HCT116 (cell line): Measurements from ENCODE around the gene SLC25A22. TPM values are rescaled to one million over a fixed set of nuclear protein-coding genes. Genes with fewer than 3 reads are reported as not detected.
A peak's percentile ranks its signal among the peaks of the same experiment; 100 is the strongest.

Experiments used
- ATAC-seq: fragments of 200-7000 bp; cut with Tn5 transposase; 2 replicates; pipeline ENCODE4 v1.9.1; 2020; ENCODE audit warnings: mild to moderate bottlenecking, moderate library complexity
- BruUV-seq: library from RNA; stranded (reverse); fragments of 400-500 nt; replicated peaks from 2 replicates; lab custom pipeline; 2021; lab: Mats Ljungman, UMichigan
- CTCF ChIA-PET: fragments of 300-600 bp; sonication (Branson Sonifier 250); formaldehyde crosslinking; loops from one replicate; lab custom pipeline; 2021; ENCODE audit warnings: antibody characterized with exemption; lab: Charles Lee
- POLR2A ChIA-PET: fragments of 300-600, 350-600 bp; sonication (Branson Sonifier 250); formaldehyde crosslinking; loops from one replicate; lab custom pipeline; 2021; ENCODE audit warnings: antibody characterized with exemption; lab: Charles Lee
- RAD21 ChIA-PET, 2 experiments: fragments of 300-600 bp; sonication (Branson Sonifier 250); formaldehyde crosslinking; loops; one replicate each; lab custom pipeline; 2023; ENCODE audit warnings: low total read pairs in 2 of 2; ENCODE audit not compliant: uncharacterized antibody in 2 of 2, unreplicated experiment in 2 of 2, low non-redundant PET in 1 of 2; lab: Charles Lee
- DNase-seq: peaks from one replicate; pipeline ENCODE4 v3.0.0-alpha.2; 2010; ENCODE audit warnings: low read depth, low spot score
- H2AFZ ChIP-seq: fragments of 200-600 bp; shearing (Covaris generic), sonication (generic); 2 replicates; pipeline ENCODE4 v1.6.1; 2017; ENCODE audit warnings: low read depth, mixed run types, mixed read lengths, antibody characterized with exemption, low read length; ENCODE audit not compliant: poor library complexity, severe bottlenecking
- H3K27ac ChIP-seq: 2 replicates; pipeline ENCODE4 v1.5.1; 2012; ENCODE audit warnings: low read depth, low read length
- H3K27me3 ChIP-seq: fragments of 200-600 bp; sonication (generic); 2 replicates; pipeline ENCODE4 v1.6.1; 2016; ENCODE audit warnings: mixed run types, low read length, mixed read lengths; ENCODE audit not compliant: insufficient read depth
- H3K36me3 ChIP-seq, 2 experiments: fragments of 200-500 bp in 1 of 2; fragments of 200-600 bp in 1 of 2; sonication (Bioruptor generic) in 1 of 2; sonication (generic) in 1 of 2; 2 replicates each; pipeline versions ENCODE4 v1.5.1 to v1.6.1; 2014 to 2016; ENCODE audit warnings: low read length in 2 of 2, inconsistent platforms in 1 of 2, mixed read lengths in 1 of 2, mixed run types in 1 of 2; ENCODE audit not compliant: insufficient read depth in 2 of 2, control insufficient read depth in 1 of 2
- H3K4me1 ChIP-seq, 2 experiments: fragments of 200-600 bp in 1 of 2; sonication (generic) in 1 of 2; 2 replicates each; pipeline versions ENCODE4 v1.5.1 to v1.6.1; 2012 to 2017; ENCODE audit warnings: low read length in 2 of 2, inconsistent platforms in 1 of 2, mild to moderate bottlenecking in 1 of 2, mixed read lengths in 1 of 2, mixed run types in 1 of 2, moderate library complexity in 1 of 2; ENCODE audit not compliant: insufficient read depth in 2 of 2, control insufficient read depth in 1 of 2
- H3K4me2 ChIP-seq: fragments of 200-600 bp; sonication (generic); 2 replicates; pipeline ENCODE4 v1.6.1; 2017; ENCODE audit warnings: mixed run types, low read length, mixed read lengths
- H3K4me3 ChIP-seq, 2 experiments: fragments of 200-600 bp in 1 of 2; sonication (generic) in 1 of 2; replicated peaks in 1 of 2; 2 replicates each; pipeline ENCODE4 v1.5.1; 2011 to 2016; ENCODE audit warnings: low read length in 2 of 2, control low read depth in 1 of 2, low read depth in 1 of 2, mild to moderate bottlenecking in 1 of 2, mixed read lengths in 1 of 2, mixed run types in 1 of 2
- H3K79me2 ChIP-seq: fragments of 200-600 bp; sonication (generic); 2 replicates; pipeline ENCODE4 v1.6.1; 2017; ENCODE audit warnings: mild to moderate bottlenecking, mixed run types, low read length, moderate library complexity, mixed read lengths; ENCODE audit not compliant: insufficient read depth
- H3K9ac ChIP-seq: fragments of 200-600 bp; sonication (generic); 2 replicates; pipeline ENCODE4 v1.6.1; 2016; ENCODE audit warnings: low read length, mixed read lengths
- H3K9me2 ChIP-seq: fragments of 200-600 bp; sonication (generic), shearing (Covaris generic); 2 replicates; pipeline ENCODE4 v1.6.1; 2017; ENCODE audit warnings: mixed run types, mild to moderate bottlenecking, moderate library complexity; ENCODE audit not compliant: insufficient read depth
- H3K9me3 ChIP-seq, 2 experiments: fragments of 200-500 bp in 1 of 2; fragments of 200-600 bp in 1 of 2; sonication (Bioruptor generic) in 1 of 2; sonication (generic) in 1 of 2; 2 replicates each; pipeline ENCODE4 v1.6.1; 2014 to 2017; ENCODE audit warnings: low read length in 2 of 2, mixed read lengths in 2 of 2, inconsistent platforms in 1 of 2, low read depth in 1 of 2, mild to moderate bottlenecking in 1 of 2, mixed run types in 1 of 2, moderate library complexity in 1 of 2; ENCODE audit not compliant: control insufficient read depth in 1 of 2, insufficient read depth in 1 of 2
- H4K20me1 ChIP-seq: fragments of 200-600 bp; sonication (generic), shearing (Covaris generic); 2 replicates; pipeline ENCODE4 v1.6.1; 2017; ENCODE audit warnings: mixed run types, mild to moderate bottlenecking, moderate library complexity; ENCODE audit not compliant: insufficient read depth
- CBX3 ChIP-seq: IDR thresholded peaks from 2 replicates; pipeline ENCODE4 v1.6.1; 2012; ENCODE audit warnings: low read depth
- EGR1 ChIP-seq: IDR thresholded peaks from 2 replicates; pipeline ENCODE4 v1.6.1; 2012; ENCODE audit warnings: low read depth
- EZH2 ChIP-seq: fragments of 200-600 bp; sonication (generic); IDR thresholded peaks from 2 replicates; pipeline ENCODE4 v1.6.1; 2017; ENCODE audit warnings: antibody characterized with exemption, mixed run types
- POLR2A ChIP-seq: IDR thresholded peaks from 2 replicates; pipeline ENCODE4 v1.7.0; 2011; ENCODE audit warnings: borderline replicate concordance; ENCODE audit not compliant: insufficient read depth, insufficient read length; ENCODE audit errors: extremely low read depth
- RAD21 ChIP-seq: IDR thresholded peaks from 2 replicates; pipeline ENCODE4 v1.6.1; 2012; ENCODE audit warnings: low read depth, mild to moderate bottlenecking
- YY1 ChIP-seq: IDR thresholded peaks from 2 replicates; pipeline ENCODE4 v1.6.1; 2011; ENCODE audit warnings: low read length, low read depth, moderate library complexity, mild to moderate bottlenecking; ENCODE audit not compliant: insufficient replicate concordance; ENCODE audit errors: extremely low read depth
- ZFX ChIP-seq: fragments of 450-650 bp; IDR thresholded peaks from 2 replicates; pipeline ENCODE4 v1.6.1; 2017
- intact Hi-C: fragments of 100-400 bp; cut with micrococcal nuclease; formaldehyde crosslinking; loops from 2 replicates; pipeline ENCODE4 v1.10.0; 2022
- total RNA-seq: library from RNA; stranded (reverse); gene quantifications from one replicate; pipeline ENCODE4 v1.2.1, GENCODE V29; 2021; ENCODE audit not compliant: unreplicated experiment
- TF ChIP-seq, protein P1 (sequence below): IDR thresholded peaks from 2 replicates; pipeline ENCODE4 v1.6.1; 2011; ENCODE audit warnings: mild to moderate bottlenecking, low read length, moderate library complexity; ENCODE audit not compliant: insufficient replicate concordance; ENCODE audit errors: extremely low read depth

Gene SLC25A22
- total RNA-seq, 1 experiment from 2014 or later, result 62.0 TPM

DNA sequence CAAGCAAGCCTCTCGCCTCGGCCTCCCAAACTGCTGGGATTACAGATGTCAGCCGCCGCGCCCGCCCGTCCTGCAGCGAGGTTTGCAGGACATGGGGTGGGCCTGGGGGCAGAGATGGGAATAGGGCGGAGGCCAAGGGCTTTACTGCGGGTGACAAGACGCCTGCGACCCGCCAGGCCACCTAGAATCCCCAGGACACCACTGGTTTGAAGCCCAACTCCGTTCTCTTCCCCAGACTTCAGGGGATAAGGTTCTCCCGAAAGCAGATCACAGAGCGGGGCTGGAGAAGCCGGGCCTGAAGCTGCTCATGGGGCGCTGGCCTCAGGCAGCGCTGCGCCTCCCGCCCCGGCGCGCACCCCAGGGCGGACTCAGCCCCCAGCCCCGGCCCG lies 43.9 kb upstream of the SLC25A22 start:
- DNase-seq (no peak), ATAC-seq (peak; percentile 0; the same call in 1 of the 2 replicates)
- Histone ChIP-seq H2AFZ (no peak overlapping the region), H3K9ac (peak overlapping the region; percentile 99), H3K4me3 (peak overlapping the region; percentile 66 to 98), H3K4me1 (peaks cover 42 to 76% of the 10 kb centered on the region in 2 experiments), H3K79me2 (peaks cover 62% of the 10 kb centered on the region), H3K4me2 (peak overlapping the region; percentile 92), H3K9me2 (no peaks in the 10 kb centered on the region), H4K20me1 (peaks cover 17% of the 10 kb centered on the region; the same call in 1 of the 2 replicates), H3K36me3 (peaks cover 3 to 35% of the 10 kb centered on the region in 2 experiments; a peak in 3 of 4 replicates), H3K27me3 (no peaks in the 10 kb centered on the region), H3K9me3 (no peaks in the 10 kb centered on the region), H3K27ac (peak overlapping the region; percentile 97)
- TF ChIP-seq CBX3 (no peak), EGR1 (no peak), ZFX (no peak), YY1 (no peak), EZH2 (no peak), RAD21 (no peak), POLR2A (no peak)
- TF ChIP-seq, protein P1, sequence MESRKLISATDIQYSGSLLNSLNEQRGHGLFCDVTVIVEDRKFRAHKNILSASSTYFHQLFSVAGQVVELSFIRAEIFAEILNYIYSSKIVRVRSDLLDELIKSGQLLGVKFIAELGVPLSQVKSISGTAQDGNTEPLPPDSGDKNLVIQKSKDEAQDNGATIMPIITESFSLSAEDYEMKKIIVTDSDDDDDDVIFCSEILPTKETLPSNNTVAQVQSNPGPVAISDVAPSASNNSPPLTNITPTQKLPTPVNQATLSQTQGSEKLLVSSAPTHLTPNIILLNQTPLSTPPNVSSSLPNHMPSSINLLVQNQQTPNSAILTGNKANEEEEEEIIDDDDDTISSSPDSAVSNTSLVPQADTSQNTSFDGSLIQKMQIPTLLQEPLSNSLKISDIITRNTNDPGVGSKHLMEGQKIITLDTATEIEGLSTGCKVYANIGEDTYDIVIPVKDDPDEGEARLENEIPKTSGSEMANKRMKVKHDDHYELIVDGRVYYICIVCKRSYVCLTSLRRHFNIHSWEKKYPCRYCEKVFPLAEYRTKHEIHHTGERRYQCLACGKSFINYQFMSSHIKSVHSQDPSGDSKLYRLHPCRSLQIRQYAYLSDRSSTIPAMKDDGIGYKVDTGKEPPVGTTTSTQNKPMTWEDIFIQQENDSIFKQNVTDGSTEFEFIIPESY, result no peak
- no TSS peak for BruUV-seq
- POLR2A ChIA-PET, result interaction anchor here (1.2 to 1.3 kb wide), 2 partner anchors 11 to 22 kb away, joined by 3 to 6 read pairs; no protein-coding TSS in a partner anchor
- RAD21 ChIA-PET, result no interaction called here
- intact Hi-C loops, result loop anchor here (5.0 kb wide), 1 partner anchor 35 kb away; the partner anchor contains the start of genes PIDD1 and RPLP2
- CTCF ChIA-PET, result no interaction called here
